H9 (cell line): ENCODE measurements around the gene SPOP. TPM values are rescaled to one million over a fixed set of nuclear protein-coding genes. Genes with fewer than 3 reads are reported as not detected.

Source experiments
- DNase-seq: peaks from one replicate; pipeline ENCODE4 v3.0.0-alpha.2; 2017
- H2AFZ ChIP-seq: one replicate; pipeline ENCODE4 v1.6.1; 2013; ENCODE audit warnings: mild to moderate bottlenecking, low read length, control low read depth, moderate library complexity
- H2AK5ac ChIP-seq: 2 replicates; pipeline ENCODE4 v1.6.1; 2013; ENCODE audit warnings: low read length, control low read depth, mixed read lengths; ENCODE audit not compliant: insufficient read length
- H2BK120ac ChIP-seq: one replicate; pipeline ENCODE4 v1.6.1; 2013; ENCODE audit warnings: low read depth, mild to moderate bottlenecking, low read length, control low read depth, inconsistent platforms; ENCODE audit not compliant: poor library complexity, severe bottlenecking
- H2BK12ac ChIP-seq: 2 replicates; pipeline ENCODE4 v1.6.1; 2013; ENCODE audit warnings: low read length, control low read depth, mixed read lengths, low read depth; ENCODE audit not compliant: insufficient read length
- H2BK15ac ChIP-seq: 2 replicates; pipeline ENCODE4 v1.6.1; 2013; ENCODE audit warnings: low read depth, low read length, control low read depth
- H2BK20ac ChIP-seq: one replicate; pipeline ENCODE4 v1.6.1; 2013; ENCODE audit warnings: low read depth, mild to moderate bottlenecking, low read length, control low read depth, inconsistent platforms; ENCODE audit not compliant: poor library complexity, severe bottlenecking
- H2BK5ac ChIP-seq: 2 replicates; pipeline ENCODE4 v1.6.1; 2013; ENCODE audit warnings: low read length, control low read depth, mixed read lengths; ENCODE audit not compliant: insufficient read length
- H3K14ac ChIP-seq: 2 replicates; pipeline ENCODE4 v1.6.1; 2013; ENCODE audit warnings: low read length, control low read depth; ENCODE audit not compliant: insufficient read depth
- H3K18ac ChIP-seq: 2 replicates; pipeline ENCODE4 v1.6.1; 2013; ENCODE audit warnings: low read depth, mild to moderate bottlenecking, mixed read lengths, low read length, control low read depth; ENCODE audit not compliant: insufficient read length
- H3K23ac ChIP-seq: 2 replicates; pipeline ENCODE4 v1.6.1; 2013; ENCODE audit warnings: low read length, control low read depth, mixed read lengths, low read depth; ENCODE audit not compliant: insufficient read length
- H3K23me2 ChIP-seq: 2 replicates; pipeline ENCODE4 v1.6.1; 2013; ENCODE audit warnings: low read depth, mild to moderate bottlenecking, mixed read lengths, low read length, control low read depth; ENCODE audit not compliant: insufficient read length, poor library complexity, severe bottlenecking
- H3K27ac ChIP-seq: 2 replicates; pipeline ENCODE4 v1.5.1; 2013; ENCODE audit warnings: low read length, control low read depth, mixed read lengths, low read depth; ENCODE audit not compliant: insufficient read length
- H3K27me3 ChIP-seq: 2 replicates; pipeline ENCODE4 v1.6.1; 2013; ENCODE audit warnings: low read length, control low read depth, inconsistent platforms; ENCODE audit not compliant: insufficient read depth
- H3K4ac ChIP-seq: 2 replicates; pipeline ENCODE4 v1.6.1; 2013; ENCODE audit warnings: low read depth, mild to moderate bottlenecking, control low read depth, inconsistent platforms, low read length, moderate library complexity
- H3K4me1 ChIP-seq: 2 replicates; pipeline ENCODE4 v1.6.1; 2013; ENCODE audit warnings: low read length, control low read depth, inconsistent platforms; ENCODE audit not compliant: insufficient read depth
- H3K4me2 ChIP-seq: 2 replicates; pipeline ENCODE4 v1.6.1; 2013; ENCODE audit warnings: low read length, control low read depth, mixed read lengths; ENCODE audit not compliant: insufficient read length, insufficient read depth
- H3K56ac ChIP-seq: 2 replicates; pipeline ENCODE4 v1.6.1; 2013; ENCODE audit warnings: low read depth, mild to moderate bottlenecking, mixed read lengths, low read length, control low read depth; ENCODE audit not compliant: insufficient read length
- H3K79me1 ChIP-seq: 2 replicates; pipeline ENCODE4 v1.6.1; 2013; ENCODE audit warnings: low read depth, mild to moderate bottlenecking, moderate library complexity, low read length, control low read depth, inconsistent platforms; ENCODE audit not compliant: insufficient read depth, poor library complexity, severe bottlenecking
- H3K79me2 ChIP-seq: 2 replicates; pipeline ENCODE4 v1.6.1; 2013; ENCODE audit warnings: low read length, control low read depth, inconsistent platforms; ENCODE audit not compliant: insufficient read depth
- H3K9ac ChIP-seq: 2 replicates; pipeline ENCODE4 v1.6.1; 2013; ENCODE audit warnings: low read length, control low read depth, mixed read lengths; ENCODE audit not compliant: insufficient read length; ENCODE audit errors: extremely low read depth
- H3K9me3 ChIP-seq: one replicate; pipeline ENCODE4 v1.6.1; 2013; ENCODE audit warnings: low read depth, low read length, inconsistent platforms; ENCODE audit not compliant: control insufficient read depth
- H3T11ph ChIP-seq: one replicate; pipeline ENCODE4 v1.6.1; 2013; ENCODE audit warnings: mild to moderate bottlenecking, low read length, control low read depth, inconsistent platforms
- H4K20me1 ChIP-seq: one replicate; pipeline ENCODE4 v1.6.1; 2013; ENCODE audit not compliant: control insufficient read depth, insufficient read length, insufficient read depth
- H4K5ac ChIP-seq: 2 replicates; pipeline ENCODE4 v1.6.1; 2013; ENCODE audit warnings: low read depth, mild to moderate bottlenecking, mixed read lengths, low read length, control low read depth; ENCODE audit not compliant: insufficient read length
- H4K8ac ChIP-seq: replicated peaks from 2 replicates; pipeline ENCODE4 v1.6.1; 2013; ENCODE audit warnings: low read length, control low read depth, mixed read lengths, low read depth; ENCODE audit not compliant: insufficient read length
- H4K91ac ChIP-seq: 2 replicates; pipeline ENCODE4 v1.6.1; 2013; ENCODE audit warnings: low read depth, mild to moderate bottlenecking, moderate library complexity, mixed read lengths, low read length, control low read depth; ENCODE audit not compliant: insufficient read length
- H3K27ac Mint-ChIP-seq, 3 experiments: 2 replicates in 2 of 3; 3 replicates in 1 of 3; pipeline ENCODE4 v1.8.0; 2020 to 2021; ENCODE audit warnings: mixed read lengths in 3 of 3, mild to moderate bottlenecking in 1 of 3, moderate library complexity in 1 of 3
- H3K27me3 Mint-ChIP-seq: 2 replicates; pipeline ENCODE4 v1.8.0; 2021; ENCODE audit warnings: low read depth, mild to moderate bottlenecking, moderate library complexity, mixed read lengths
- H3K36me3 Mint-ChIP-seq, 3 experiments: 2 replicates in 2 of 3; 3 replicates in 1 of 3; pipeline ENCODE4 v1.8.0; 2020 to 2021; ENCODE audit warnings: low read depth in 3 of 3, mixed read lengths in 3 of 3; ENCODE audit not compliant: insufficient read depth in 1 of 3
- H3K4me1 Mint-ChIP-seq, 2 experiments: 2 replicates each; pipeline ENCODE4 v1.8.0; 2020; ENCODE audit warnings: mixed read lengths in 2 of 2
- H3K4me3 Mint-ChIP-seq, 2 experiments: 2 replicates in 1 of 2; 3 replicates in 1 of 2; pipeline ENCODE4 v1.8.0; 2020 to 2021; ENCODE audit warnings: mild to moderate bottlenecking in 2 of 2, mixed read lengths in 2 of 2, moderate library complexity in 1 of 2
- H3K9me3 Mint-ChIP-seq, 2 experiments: 2 replicates in 1 of 2; 3 replicates in 1 of 2; pipeline ENCODE4 v1.8.0; 2020; ENCODE audit warnings: mild to moderate bottlenecking in 2 of 2, mixed read lengths in 2 of 2, moderate library complexity in 1 of 2
- CTCF ChIP-seq: fragments of 200-600 bp; sonication (generic); conservative IDR thresholded peaks from 3 replicates; pipeline ENCODE4 v1.8.0; 2021; ENCODE audit warnings: antibody characterized with exemption, mild to moderate bottlenecking
- WGBS: extraction: QIAGEN DNeasy Blood & Tissue Kit; methylation state at CpG from one replicate; pipeline ENCODE4 v1.1.7; 2013; ENCODE audit warnings: missing lambda C conversion rate, low lambda C conversion rate, mixed read lengths; ENCODE audit not compliant: insufficient read length; ENCODE audit errors: extremely low coverage; 5-methylcytosine and 5-hydroxymethylcytosine counted together
- total RNA-seq: library from RNA; stranded (reverse); gene quantifications from 2 replicates; pipeline ENCODE4 v1.2.1, GENCODE V29; 2021

SPOP gene
- total RNA-seq, 1 experiment from 2014 or later = 33.7 TPM

- Histone ChIP-seq H2BK5ac (no peak overlapping the region), H3K56ac (no peak overlapping the region), H3K9me3 (no peaks in the 10 kb centered on the region), H3K27ac (no peak overlapping the region), H2AK5ac (no peak overlapping the region), H3K18ac (no peak overlapping the region), H2BK12ac (no peak overlapping the region), H4K5ac (no peak overlapping the region), H3K79me2 (no peaks in the 10 kb centered on the region), H3K4me2 (no peak overlapping the region), H2AFZ (no peak overlapping the region), H3K79me1 (no peaks in the 10 kb centered on the region), H2BK120ac (no peak overlapping the region), H4K8ac (no peak overlapping the region), H3K27me3 (peaks cover 3% of the 10 kb centered on the region; the same call in 1 of the 2 replicates), H3K4me1 (peaks cover 3% of the 10 kb centered on the region; the same call in 1 of the 2 replicates), H2BK20ac (no peak overlapping the region), H3K14ac (no peak overlapping the region), H4K91ac (no peak overlapping the region), H3K23ac (no peak overlapping the region), H3K23me2 (peaks cover 4% of the 10 kb centered on the region), H3K4ac (no peak overlapping the region), H2BK15ac (no peak overlapping the region), H3T11ph (no peak overlapping the region), H3K9ac (no peak overlapping the region), H4K20me1 (no peaks in the 10 kb centered on the region)
- Mint-ChIP-seq H3K4me1 (peaks cover 28 to 39% of the 10 kb centered on the region in 2 experiments), H3K27me3 (peaks cover 47% of the 10 kb centered on the region), H3K36me3 (no peaks in the 10 kb centered on the region), H3K4me3 (peak overlapping the region; percentile 88 to 96), H3K27ac (no peak overlapping the region), H3K9me3 (no peaks in the 10 kb centered on the region; a peak in 1 of 5 replicates)
- WGBS = no CpG with 5 or more reads among the region's 3 CpGs
- no peak for DNase-seq
- TF ChIP-seq CTCF = no peak
Observed at GRCh38 chr17:49577650-49577934, 100.3 kb downstream of the SPOP start.
